Endothelial cell (in vitro differentiated cells): ENCODE measurements around the gene LDAH. TPM values are rescaled to one million over a fixed set of nuclear protein-coding genes. Genes with fewer than 3 reads are reported as not detected.
"Not testable (repeated sequence)": the region's sequence is repeated elsewhere in the genome, so short reads cannot be mapped to it uniquely, and the experiment has no call there.

Source experiments
- DNase-seq: peaks from one replicate; pipeline ENCODE4 v3.0.0; 2021; ENCODE audit warnings: low spot score
- H3K27ac Mint-ChIP-seq: one replicate; pipeline ENCODE4 v1.8.0; 2021; ENCODE audit warnings: mixed read lengths, inconsistent platforms; ENCODE audit not compliant: unreplicated experiment
- H3K27me3 Mint-ChIP-seq: one replicate; pipeline ENCODE4 v1.8.0; 2021; ENCODE audit warnings: mild to moderate bottlenecking, moderate library complexity, mixed read lengths, inconsistent platforms; ENCODE audit not compliant: unreplicated experiment
- H3K36me3 Mint-ChIP-seq: one replicate; pipeline ENCODE4 v1.8.0; 2021; ENCODE audit warnings: mild to moderate bottlenecking, low read depth, mixed read lengths, inconsistent platforms; ENCODE audit not compliant: unreplicated experiment
- H3K4me1 Mint-ChIP-seq: one replicate; pipeline ENCODE4 v1.8.0; 2021; ENCODE audit warnings: mild to moderate bottlenecking, mixed read lengths, inconsistent platforms; ENCODE audit not compliant: unreplicated experiment
- H3K4me3 Mint-ChIP-seq: one replicate; pipeline ENCODE4 v1.8.0; 2021; ENCODE audit warnings: mild to moderate bottlenecking, mixed read lengths, inconsistent platforms; ENCODE audit not compliant: unreplicated experiment
- H3K9me3 Mint-ChIP-seq: one replicate; pipeline ENCODE4 v1.8.0; 2021; ENCODE audit warnings: mixed read lengths, inconsistent platforms; ENCODE audit not compliant: unreplicated experiment
- total RNA-seq: library from RNA; stranded (reverse); fragmentation: NEBNext Ultra II Directional; extraction: Animal tissue kit (Norgen Biotek cat#: 25700); gene quantifications from one replicate; pipeline ENCODE4 v1.2.1, GENCODE V29; 2021; ENCODE audit not compliant: unreplicated experiment
- TF ChIP-seq, protein P1 (sequence below): fragments of 200-600 bp; sonication (generic); IDR thresholded peaks from one replicate; pipeline ENCODE4 v1.5.0; 2021; ENCODE audit warnings: antibody characterized with exemption; ENCODE audit not compliant: unreplicated experiment

Gene LDAH
- total RNA-seq, 1 donor from 2014 or later: 21.9 TPM

DNA sequence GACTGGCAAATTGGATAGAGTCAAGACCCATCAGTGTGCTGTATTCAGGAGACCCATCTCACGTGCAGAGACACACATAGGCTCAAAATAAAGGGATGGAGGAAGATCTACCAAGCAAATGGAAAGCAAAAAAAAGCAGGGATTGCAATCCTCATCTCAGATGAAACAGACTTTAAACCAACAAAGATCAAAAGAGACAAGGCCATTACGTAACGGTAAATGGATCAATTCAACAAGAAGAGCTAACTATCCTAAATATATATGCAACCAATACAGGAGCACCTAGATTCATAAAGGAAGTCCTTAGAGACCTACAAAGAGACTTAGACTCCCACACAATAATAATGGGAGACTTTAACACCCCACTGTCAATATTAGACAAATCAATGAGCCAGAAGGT is 109.3 kb downstream of the LDAH start:
- Mint-ChIP-seq H3K4me1 (peaks cover 10% of the 10 kb centered on the region), H3K36me3 (peaks cover 26% of the 10 kb centered on the region)
- H3K27me3 Mint-ChIP-seq, DNase-seq, H3K9me3 Mint-ChIP-seq, H3K27ac Mint-ChIP-seq, H3K4me3 Mint-ChIP-seq: not testable (repeated sequence)

DNA sequence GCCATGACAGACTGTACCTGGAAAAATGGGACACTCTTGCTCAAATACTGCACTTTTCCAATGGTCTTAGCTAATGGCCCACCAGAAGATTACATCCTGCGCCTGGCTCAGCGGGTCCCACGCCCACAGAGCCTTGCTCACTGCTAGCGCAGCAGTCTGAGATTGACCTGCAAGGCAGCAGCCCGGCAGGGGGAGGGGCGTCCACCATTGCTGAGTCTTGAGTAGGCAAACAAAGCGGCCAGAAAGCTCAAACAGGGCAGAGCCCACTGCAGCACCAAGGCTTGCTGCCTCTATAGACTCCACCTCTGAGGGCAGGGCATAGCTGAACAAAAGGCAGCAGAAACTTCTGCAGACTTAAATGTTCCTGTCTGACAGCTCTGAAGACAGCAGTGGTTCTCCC is 111.3 kb downstream of the LDAH start:
- H3K4me1 Mint-ChIP-seq: peaks cover 10% of the 10 kb centered on the region
- DNase-seq, H3K9me3 Mint-ChIP-seq, H3K27me3 Mint-ChIP-seq, H3K27ac Mint-ChIP-seq: not testable (repeated sequence)
- peaks cover 26% of the 10 kb centered on the region for H3K36me3 Mint-ChIP-seq
- peak overlapping the region; percentile 62 for H3K4me3 Mint-ChIP-seq

DNA sequence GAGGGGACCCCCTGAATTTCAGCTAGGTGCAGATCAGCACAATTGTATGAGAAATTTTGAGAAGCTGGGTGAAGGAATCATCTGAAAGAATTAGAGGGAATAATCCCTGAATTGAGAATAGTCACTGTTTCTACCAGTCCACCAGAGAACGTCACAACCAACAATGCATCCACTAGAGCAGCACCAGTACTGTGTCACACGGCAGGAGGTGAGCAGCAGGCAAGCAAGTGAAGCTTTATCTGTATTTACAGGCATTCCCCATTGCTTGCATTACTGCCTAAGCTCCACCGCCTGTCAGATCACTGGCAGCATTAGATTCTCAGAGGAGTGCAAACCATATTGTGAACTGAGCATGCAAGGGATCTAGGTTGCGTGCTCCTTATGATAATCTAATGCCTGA is 115.3 kb downstream of the LDAH start:
- TF ChIP-seq, protein P1, sequence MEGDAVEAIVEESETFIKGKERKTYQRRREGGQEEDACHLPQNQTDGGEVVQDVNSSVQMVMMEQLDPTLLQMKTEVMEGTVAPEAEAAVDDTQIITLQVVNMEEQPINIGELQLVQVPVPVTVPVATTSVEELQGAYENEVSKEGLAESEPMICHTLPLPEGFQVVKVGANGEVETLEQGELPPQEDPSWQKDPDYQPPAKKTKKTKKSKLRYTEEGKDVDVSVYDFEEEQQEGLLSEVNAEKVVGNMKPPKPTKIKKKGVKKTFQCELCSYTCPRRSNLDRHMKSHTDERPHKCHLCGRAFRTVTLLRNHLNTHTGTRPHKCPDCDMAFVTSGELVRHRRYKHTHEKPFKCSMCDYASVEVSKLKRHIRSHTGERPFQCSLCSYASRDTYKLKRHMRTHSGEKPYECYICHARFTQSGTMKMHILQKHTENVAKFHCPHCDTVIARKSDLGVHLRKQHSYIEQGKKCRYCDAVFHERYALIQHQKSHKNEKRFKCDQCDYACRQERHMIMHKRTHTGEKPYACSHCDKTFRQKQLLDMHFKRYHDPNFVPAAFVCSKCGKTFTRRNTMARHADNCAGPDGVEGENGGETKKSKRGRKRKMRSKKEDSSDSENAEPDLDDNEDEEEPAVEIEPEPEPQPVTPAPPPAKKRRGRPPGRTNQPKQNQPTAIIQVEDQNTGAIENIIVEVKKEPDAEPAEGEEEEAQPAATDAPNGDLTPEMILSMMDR: no peak
- Mint-ChIP-seq H3K27ac (no peak overlapping the region), H3K4me3 (no peak overlapping the region), H3K36me3 (peaks cover 15% of the 10 kb centered on the region), H3K9me3 (no peaks in the 10 kb centered on the region), H3K27me3 (no peaks in the 10 kb centered on the region), H3K4me1 (no peaks in the 10 kb centered on the region)
- no peak for DNase-seq

DNA sequence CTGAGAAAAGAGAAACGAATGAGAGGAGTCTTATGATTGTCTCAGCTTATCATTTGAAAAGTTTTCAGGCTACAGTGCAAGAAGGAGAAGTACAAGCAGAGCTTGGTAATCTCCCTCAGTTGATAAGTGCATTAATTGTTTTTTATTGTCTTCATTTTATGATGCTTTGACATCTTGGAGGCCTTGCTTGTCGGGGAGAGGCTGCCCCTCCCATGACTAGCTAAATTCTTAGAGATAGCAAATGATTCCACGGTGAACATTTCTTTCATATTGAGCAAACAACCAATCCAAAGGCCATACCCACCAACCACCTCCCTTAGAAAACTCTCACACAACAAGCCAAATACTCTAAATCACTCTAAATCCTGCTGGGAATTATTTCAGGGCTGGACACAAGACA is 116.1 kb downstream of the LDAH start:
- no peak for DNase-seq
- Mint-ChIP-seq H3K36me3 (peaks cover 12% of the 10 kb centered on the region), H3K27me3 (no peaks in the 10 kb centered on the region), H3K4me3 (no peak overlapping the region), H3K27ac (no peak overlapping the region), H3K4me1 (no peaks in the 10 kb centered on the region), H3K9me3 (no peaks in the 10 kb centered on the region)
- TF ChIP-seq, protein P1: no peak

DNA sequence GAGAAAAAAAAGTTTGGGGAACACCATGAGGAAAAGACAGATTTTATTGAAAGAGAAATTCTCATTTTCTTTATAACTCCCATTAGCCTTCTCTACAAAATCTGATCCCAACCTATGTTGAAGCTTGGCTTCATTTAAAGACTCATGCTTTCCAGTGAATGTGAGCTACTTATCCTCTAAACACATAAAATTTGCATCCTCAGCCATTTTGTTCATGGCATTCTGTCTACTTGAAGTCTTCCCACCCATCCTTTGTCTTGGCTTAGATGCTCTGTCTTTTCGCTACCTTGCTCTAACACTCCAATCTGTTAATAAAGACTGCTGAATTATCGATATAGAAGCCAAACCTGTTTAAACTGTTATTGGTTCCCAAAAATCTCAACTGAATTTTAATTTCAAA is 116.7 kb downstream of the LDAH start:
- Mint-ChIP-seq H3K4me3 (no peak overlapping the region), H3K27ac (no peak overlapping the region), H3K36me3 (peaks cover 7% of the 10 kb centered on the region), H3K27me3 (no peaks in the 10 kb centered on the region), H3K9me3 (no peaks in the 10 kb centered on the region), H3K4me1 (no peaks in the 10 kb centered on the region)
- no peak for DNase-seq
- TF ChIP-seq, protein P1: no peak

DNA sequence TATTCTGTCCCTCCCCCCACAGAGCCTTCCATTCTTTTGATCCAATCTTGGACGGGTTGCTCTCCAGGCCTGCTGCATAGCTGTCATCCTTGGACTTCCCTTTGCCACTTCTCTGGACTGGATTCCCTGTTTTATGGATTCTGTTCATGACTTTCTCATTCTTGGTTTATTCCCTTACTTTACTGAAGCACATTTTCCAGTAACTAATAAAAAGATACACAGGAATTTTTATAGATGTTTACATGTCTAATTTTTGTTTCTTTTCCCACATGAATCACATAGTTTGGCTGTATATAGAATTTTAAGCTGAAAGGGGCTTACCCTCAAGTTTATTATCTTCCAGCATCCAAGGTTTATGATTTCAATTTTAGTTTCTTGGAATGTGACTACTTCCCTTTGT is 118.0 kb downstream of the LDAH start:
- TF ChIP-seq, protein P1: no peak
- DNase-seq: no peak
- Mint-ChIP-seq H3K27me3 (no peaks in the 10 kb centered on the region), H3K36me3 (no peaks in the 10 kb centered on the region), H3K9me3 (no peaks in the 10 kb centered on the region), H3K27ac (no peak overlapping the region), H3K4me1 (no peaks in the 10 kb centered on the region), H3K4me3 (no peak overlapping the region)
